H9 (cell line): ENCODE measurements around the gene RGS6. TPM values are rescaled to one million over a fixed set of nuclear protein-coding genes. Genes with fewer than 3 reads are reported as not detected.

Experiments
- DNase-seq: peaks from one replicate; pipeline ENCODE4 v3.0.0-alpha.2; 2017
- H2AFZ ChIP-seq: one replicate; pipeline ENCODE4 v1.6.1; 2013; ENCODE audit warnings: mild to moderate bottlenecking, low read length, control low read depth, moderate library complexity
- H2AK5ac ChIP-seq: 2 replicates; pipeline ENCODE4 v1.6.1; 2013; ENCODE audit warnings: low read length, control low read depth, mixed read lengths; ENCODE audit not compliant: insufficient read length
- H2BK120ac ChIP-seq: one replicate; pipeline ENCODE4 v1.6.1; 2013; ENCODE audit warnings: low read depth, mild to moderate bottlenecking, low read length, control low read depth, inconsistent platforms; ENCODE audit not compliant: poor library complexity, severe bottlenecking
- H2BK12ac ChIP-seq: 2 replicates; pipeline ENCODE4 v1.6.1; 2013; ENCODE audit warnings: low read length, control low read depth, mixed read lengths, low read depth; ENCODE audit not compliant: insufficient read length
- H2BK15ac ChIP-seq: 2 replicates; pipeline ENCODE4 v1.6.1; 2013; ENCODE audit warnings: low read depth, low read length, control low read depth
- H2BK20ac ChIP-seq: one replicate; pipeline ENCODE4 v1.6.1; 2013; ENCODE audit warnings: low read depth, mild to moderate bottlenecking, low read length, control low read depth, inconsistent platforms; ENCODE audit not compliant: poor library complexity, severe bottlenecking
- H2BK5ac ChIP-seq: 2 replicates; pipeline ENCODE4 v1.6.1; 2013; ENCODE audit warnings: low read length, control low read depth, mixed read lengths; ENCODE audit not compliant: insufficient read length
- H3K14ac ChIP-seq: 2 replicates; pipeline ENCODE4 v1.6.1; 2013; ENCODE audit warnings: low read length, control low read depth; ENCODE audit not compliant: insufficient read depth
- H3K18ac ChIP-seq: 2 replicates; pipeline ENCODE4 v1.6.1; 2013; ENCODE audit warnings: low read depth, mild to moderate bottlenecking, mixed read lengths, low read length, control low read depth; ENCODE audit not compliant: insufficient read length
- H3K23ac ChIP-seq: 2 replicates; pipeline ENCODE4 v1.6.1; 2013; ENCODE audit warnings: low read length, control low read depth, mixed read lengths, low read depth; ENCODE audit not compliant: insufficient read length
- H3K23me2 ChIP-seq: 2 replicates; pipeline ENCODE4 v1.6.1; 2013; ENCODE audit warnings: low read depth, mild to moderate bottlenecking, mixed read lengths, low read length, control low read depth; ENCODE audit not compliant: insufficient read length, poor library complexity, severe bottlenecking
- H3K27ac ChIP-seq: 2 replicates; pipeline ENCODE4 v1.5.1; 2013; ENCODE audit warnings: low read length, control low read depth, mixed read lengths, low read depth; ENCODE audit not compliant: insufficient read length
- H3K27me3 ChIP-seq: 2 replicates; pipeline ENCODE4 v1.6.1; 2013; ENCODE audit warnings: low read length, control low read depth, inconsistent platforms; ENCODE audit not compliant: insufficient read depth
- H3K4ac ChIP-seq: 2 replicates; pipeline ENCODE4 v1.6.1; 2013; ENCODE audit warnings: low read depth, mild to moderate bottlenecking, control low read depth, inconsistent platforms, low read length, moderate library complexity
- H3K4me1 ChIP-seq: 2 replicates; pipeline ENCODE4 v1.6.1; 2013; ENCODE audit warnings: low read length, control low read depth, inconsistent platforms; ENCODE audit not compliant: insufficient read depth
- H3K4me2 ChIP-seq: 2 replicates; pipeline ENCODE4 v1.6.1; 2013; ENCODE audit warnings: low read length, control low read depth, mixed read lengths; ENCODE audit not compliant: insufficient read length, insufficient read depth
- H3K56ac ChIP-seq: 2 replicates; pipeline ENCODE4 v1.6.1; 2013; ENCODE audit warnings: low read depth, mild to moderate bottlenecking, mixed read lengths, low read length, control low read depth; ENCODE audit not compliant: insufficient read length
- H3K79me1 ChIP-seq: 2 replicates; pipeline ENCODE4 v1.6.1; 2013; ENCODE audit warnings: low read depth, mild to moderate bottlenecking, moderate library complexity, low read length, control low read depth, inconsistent platforms; ENCODE audit not compliant: insufficient read depth, poor library complexity, severe bottlenecking
- H3K79me2 ChIP-seq: 2 replicates; pipeline ENCODE4 v1.6.1; 2013; ENCODE audit warnings: low read length, control low read depth, inconsistent platforms; ENCODE audit not compliant: insufficient read depth
- H3K9ac ChIP-seq: 2 replicates; pipeline ENCODE4 v1.6.1; 2013; ENCODE audit warnings: low read length, control low read depth, mixed read lengths; ENCODE audit not compliant: insufficient read length; ENCODE audit errors: extremely low read depth
- H3K9me3 ChIP-seq: one replicate; pipeline ENCODE4 v1.6.1; 2013; ENCODE audit warnings: low read depth, low read length, inconsistent platforms; ENCODE audit not compliant: control insufficient read depth
- H3T11ph ChIP-seq: one replicate; pipeline ENCODE4 v1.6.1; 2013; ENCODE audit warnings: mild to moderate bottlenecking, low read length, control low read depth, inconsistent platforms
- H4K20me1 ChIP-seq: one replicate; pipeline ENCODE4 v1.6.1; 2013; ENCODE audit not compliant: control insufficient read depth, insufficient read length, insufficient read depth
- H4K5ac ChIP-seq: 2 replicates; pipeline ENCODE4 v1.6.1; 2013; ENCODE audit warnings: low read depth, mild to moderate bottlenecking, mixed read lengths, low read length, control low read depth; ENCODE audit not compliant: insufficient read length
- H4K8ac ChIP-seq: replicated peaks from 2 replicates; pipeline ENCODE4 v1.6.1; 2013; ENCODE audit warnings: low read length, control low read depth, mixed read lengths, low read depth; ENCODE audit not compliant: insufficient read length
- H4K91ac ChIP-seq: 2 replicates; pipeline ENCODE4 v1.6.1; 2013; ENCODE audit warnings: low read depth, mild to moderate bottlenecking, moderate library complexity, mixed read lengths, low read length, control low read depth; ENCODE audit not compliant: insufficient read length
- H3K27ac Mint-ChIP-seq, 3 experiments: 2 replicates in 2 of 3; 3 replicates in 1 of 3; pipeline ENCODE4 v1.8.0; 2020 to 2021; ENCODE audit warnings: mixed read lengths in 3 of 3, mild to moderate bottlenecking in 1 of 3, moderate library complexity in 1 of 3
- H3K27me3 Mint-ChIP-seq: 2 replicates; pipeline ENCODE4 v1.8.0; 2021; ENCODE audit warnings: low read depth, mild to moderate bottlenecking, moderate library complexity, mixed read lengths
- H3K36me3 Mint-ChIP-seq, 3 experiments: 2 replicates in 2 of 3; 3 replicates in 1 of 3; pipeline ENCODE4 v1.8.0; 2020 to 2021; ENCODE audit warnings: low read depth in 3 of 3, mixed read lengths in 3 of 3; ENCODE audit not compliant: insufficient read depth in 1 of 3
- H3K4me1 Mint-ChIP-seq, 2 experiments: 2 replicates each; pipeline ENCODE4 v1.8.0; 2020; ENCODE audit warnings: mixed read lengths in 2 of 2
- H3K4me3 Mint-ChIP-seq, 2 experiments: 2 replicates in 1 of 2; 3 replicates in 1 of 2; pipeline ENCODE4 v1.8.0; 2020 to 2021; ENCODE audit warnings: mild to moderate bottlenecking in 2 of 2, mixed read lengths in 2 of 2, moderate library complexity in 1 of 2
- H3K9me3 Mint-ChIP-seq, 2 experiments: 2 replicates in 1 of 2; 3 replicates in 1 of 2; pipeline ENCODE4 v1.8.0; 2020; ENCODE audit warnings: mild to moderate bottlenecking in 2 of 2, mixed read lengths in 2 of 2, moderate library complexity in 1 of 2
- WGBS: extraction: QIAGEN DNeasy Blood & Tissue Kit; methylation state at CpG from one replicate; pipeline ENCODE4 v1.1.7; 2013; ENCODE audit warnings: missing lambda C conversion rate, low lambda C conversion rate, mixed read lengths; ENCODE audit not compliant: insufficient read length; ENCODE audit errors: extremely low coverage; 5-methylcytosine and 5-hydroxymethylcytosine counted together
- total RNA-seq: library from RNA; stranded (reverse); gene quantifications from 2 replicates; pipeline ENCODE4 v1.2.1, GENCODE V29; 2021
- TF ChIP-seq, protein P1 (sequence below): fragments of 200-600 bp; sonication (generic); conservative IDR thresholded peaks from 3 replicates; pipeline ENCODE4 v1.8.0; 2021; ENCODE audit warnings: antibody characterized with exemption, mild to moderate bottlenecking

Gene RGS6
- total RNA-seq, 1 experiment from 2014 or later, result 3.0 TPM

DNA sequence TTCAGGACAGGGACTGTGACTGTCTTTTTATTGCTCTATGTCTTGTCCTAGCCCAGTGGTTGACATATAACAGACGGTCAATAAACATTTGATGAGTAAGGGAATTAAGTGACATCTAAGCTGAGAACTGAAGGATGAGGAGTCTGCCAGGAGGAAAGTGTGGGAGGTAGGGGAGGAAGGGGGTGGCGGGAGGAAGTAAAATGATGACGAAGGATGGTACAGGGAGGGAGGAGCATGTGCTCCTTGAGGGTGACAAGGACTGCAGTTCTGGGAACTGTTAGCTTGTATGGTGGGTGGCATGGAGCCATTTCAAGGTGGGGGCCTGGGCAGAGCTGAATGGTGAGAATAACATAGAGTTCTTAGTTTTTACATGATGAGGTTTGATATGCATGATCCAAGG lies 64.4 kb downstream of the RGS6 start:
- no peak overlapping the region for H2BK15ac ChIP-seq
- no peak overlapping the region for H3K14ac ChIP-seq
- H3K4me1 ChIP-seq, result no peaks in the 10 kb centered on the region
- H3K18ac ChIP-seq, result no peak overlapping the region
- H3K27ac ChIP-seq, result no peak overlapping the region
- no peak overlapping the region for H3K56ac ChIP-seq
- no peaks in the 10 kb centered on the region for H3K23me2 ChIP-seq
- no peak overlapping the region for H2BK120ac ChIP-seq
- Mint-ChIP-seq H3K36me3 (peaks cover 0 to 9% (median 6%) of the 10 kb centered on the region in 3 experiments; a peak in 3 of 7 replicates), H3K9me3 (peaks cover 2 to 3% of the 10 kb centered on the region in 2 experiments; a peak in 3 of 5 replicates), H3K4me1 (no peaks in the 10 kb centered on the region), H3K27me3 (no peaks in the 10 kb centered on the region), H3K4me3 (no peak overlapping the region), H3K27ac (no peak overlapping the region)
- H3K79me2 ChIP-seq, result no peaks in the 10 kb centered on the region
- H4K5ac ChIP-seq, result no peak overlapping the region
- H2AK5ac ChIP-seq, result no peak overlapping the region
- WGBS, result no CpG with 5 or more reads among the region's 3 CpGs
- no peak overlapping the region for H2BK12ac ChIP-seq
- H3K9me3 ChIP-seq, result no peaks in the 10 kb centered on the region
- no peak overlapping the region for H3T11ph ChIP-seq
- H4K91ac ChIP-seq, result no peak overlapping the region
- H3K23ac ChIP-seq, result no peak overlapping the region
- H3K4me2 ChIP-seq, result no peak overlapping the region
- H3K4ac ChIP-seq, result no peak overlapping the region
- no peak overlapping the region for H2AFZ ChIP-seq
- H4K20me1 ChIP-seq, result no peaks in the 10 kb centered on the region
- no peak overlapping the region for H2BK5ac ChIP-seq
- TF ChIP-seq, protein P1, sequence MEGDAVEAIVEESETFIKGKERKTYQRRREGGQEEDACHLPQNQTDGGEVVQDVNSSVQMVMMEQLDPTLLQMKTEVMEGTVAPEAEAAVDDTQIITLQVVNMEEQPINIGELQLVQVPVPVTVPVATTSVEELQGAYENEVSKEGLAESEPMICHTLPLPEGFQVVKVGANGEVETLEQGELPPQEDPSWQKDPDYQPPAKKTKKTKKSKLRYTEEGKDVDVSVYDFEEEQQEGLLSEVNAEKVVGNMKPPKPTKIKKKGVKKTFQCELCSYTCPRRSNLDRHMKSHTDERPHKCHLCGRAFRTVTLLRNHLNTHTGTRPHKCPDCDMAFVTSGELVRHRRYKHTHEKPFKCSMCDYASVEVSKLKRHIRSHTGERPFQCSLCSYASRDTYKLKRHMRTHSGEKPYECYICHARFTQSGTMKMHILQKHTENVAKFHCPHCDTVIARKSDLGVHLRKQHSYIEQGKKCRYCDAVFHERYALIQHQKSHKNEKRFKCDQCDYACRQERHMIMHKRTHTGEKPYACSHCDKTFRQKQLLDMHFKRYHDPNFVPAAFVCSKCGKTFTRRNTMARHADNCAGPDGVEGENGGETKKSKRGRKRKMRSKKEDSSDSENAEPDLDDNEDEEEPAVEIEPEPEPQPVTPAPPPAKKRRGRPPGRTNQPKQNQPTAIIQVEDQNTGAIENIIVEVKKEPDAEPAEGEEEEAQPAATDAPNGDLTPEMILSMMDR, result no peak
- DNase-seq, result no peak
- no peak overlapping the region for H2BK20ac ChIP-seq
- H3K27me3 ChIP-seq, result no peaks in the 10 kb centered on the region
- H4K8ac ChIP-seq, result no peak overlapping the region
- H3K79me1 ChIP-seq, result no peaks in the 10 kb centered on the region
- H3K9ac ChIP-seq, result no peak overlapping the region
